Ammon's horn (tissue), 1 donor: ENCODE results near the gene SNAPC5.
"Not testable (repeated sequence)": the region's sequence is repeated elsewhere in the genome, so short reads cannot be mapped to it uniquely, and the experiment has no call there.

Experiments used
- DNase-seq: peaks from one replicate; pipeline ENCODE4 v3.0.0-alpha.2; 2016; ENCODE audit warnings: low spot score

Gene SNAPC5, protein sequence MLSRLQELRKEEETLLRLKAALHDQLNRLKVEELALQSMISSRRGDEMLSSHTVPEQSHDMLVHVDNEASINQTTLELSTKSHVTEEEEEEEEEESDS

DNA sequence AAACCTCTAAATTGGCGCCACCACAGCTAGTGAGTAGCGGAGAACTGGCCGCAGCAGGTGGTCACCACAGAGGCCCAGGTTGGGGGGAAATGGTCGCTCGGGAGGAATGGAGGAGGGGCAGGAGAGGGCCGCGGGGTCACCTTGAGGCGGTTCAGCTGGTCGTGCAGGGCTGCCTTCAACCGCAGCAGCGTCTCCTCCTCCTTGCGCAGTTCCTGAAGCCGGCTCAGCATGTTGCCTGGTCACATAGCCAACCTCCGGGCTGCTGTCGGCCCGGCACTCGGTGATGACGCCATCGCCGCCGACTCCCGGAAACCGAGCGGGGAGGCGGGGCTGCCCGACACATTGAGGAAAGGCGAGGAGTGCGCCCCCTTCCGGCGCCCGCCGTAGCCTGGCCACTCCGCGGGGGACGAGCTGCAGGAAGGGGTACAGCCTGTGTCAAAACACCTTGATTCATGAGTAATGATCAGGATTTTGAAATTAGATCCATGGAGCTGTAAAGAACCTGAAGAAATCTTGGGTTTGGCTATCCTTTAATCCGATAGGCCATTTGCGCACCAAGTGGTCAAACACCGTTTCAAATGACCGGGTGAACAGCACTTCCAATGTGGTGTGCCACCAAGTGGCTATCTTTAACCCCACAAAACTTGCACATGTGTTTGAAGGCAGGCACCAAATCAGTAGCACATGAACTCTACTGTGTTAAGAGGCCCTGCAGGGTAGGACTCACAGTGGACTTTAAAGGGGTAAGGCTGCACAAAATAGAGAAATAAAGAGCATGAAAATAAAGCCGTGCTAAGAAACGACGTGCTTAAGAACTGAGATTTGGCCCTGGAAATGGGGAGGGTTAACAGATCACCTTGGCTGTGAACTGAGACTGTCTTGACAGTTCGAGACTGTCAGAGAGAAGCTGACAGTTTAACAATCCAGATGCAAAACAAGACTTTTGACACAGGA is at the start of gene SNAPC5:
TSS of gene SNAPC5 (minus strand) at position 261 of the 954 bp plus-strand sequence. CDS start at position 230, 31 bp downstream.
- DNase-seq = peak; percentile 94

DNA sequence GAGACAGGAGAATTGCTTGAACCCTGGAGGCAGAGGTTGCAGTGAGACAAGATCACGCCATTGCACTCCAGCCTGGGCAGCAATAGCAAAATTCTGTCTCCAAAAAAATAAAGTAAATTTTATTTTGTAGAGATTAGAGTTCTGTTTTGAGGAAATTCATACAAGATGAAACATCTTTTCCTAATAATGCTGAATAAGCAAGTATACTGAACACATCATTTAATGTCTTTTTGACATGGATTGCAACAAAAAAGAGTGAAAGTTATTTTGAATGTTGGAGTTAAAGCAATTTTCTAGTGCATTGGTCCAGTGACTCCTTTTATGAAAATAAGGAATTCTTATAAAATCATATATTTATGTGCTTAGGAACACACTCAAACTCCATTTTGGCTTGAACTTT is 47.7 kb upstream of the SNAPC5 start:
- DNase-seq = no peak

DNA sequence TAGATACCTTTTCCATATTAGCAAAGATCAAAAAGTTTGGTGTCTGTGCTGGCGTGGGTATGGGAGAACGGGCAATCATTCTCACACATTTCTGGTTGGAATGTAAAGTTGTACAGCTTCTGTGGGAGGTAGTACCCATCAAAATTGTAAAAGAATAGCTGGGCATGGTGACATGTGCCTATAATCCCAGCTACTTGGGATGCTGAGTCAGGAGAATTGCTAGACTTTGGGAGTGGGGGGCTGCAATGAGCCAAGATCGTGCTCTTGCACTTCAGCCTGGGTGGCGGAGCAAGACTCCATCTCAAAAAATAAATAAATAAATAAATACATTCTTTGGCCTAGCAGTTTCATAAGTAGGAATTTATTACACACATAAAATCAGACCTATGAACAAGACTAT is 45.3 kb upstream of the SNAPC5 start:
- DNase-seq = no peak

DNA sequence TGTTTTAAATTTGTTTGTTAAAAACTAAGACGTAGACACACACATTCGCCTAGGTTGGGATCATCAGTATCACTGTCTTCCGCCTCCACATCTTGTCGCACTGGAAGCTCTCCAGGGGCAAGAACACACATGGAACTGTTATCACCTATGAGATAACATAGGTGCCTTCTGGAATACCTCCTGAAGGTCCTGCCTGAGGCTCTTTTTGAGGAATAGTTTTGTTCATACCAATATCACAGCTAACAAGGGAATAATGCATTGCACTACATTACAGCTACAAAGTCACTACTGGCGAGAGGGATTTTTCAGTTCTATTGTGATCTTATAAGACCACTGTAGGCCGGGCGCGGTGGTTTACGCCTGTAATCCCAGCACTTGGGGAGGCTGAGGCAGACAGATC is 37.5 kb upstream of the SNAPC5 start:
- no peak for DNase-seq

DNA sequence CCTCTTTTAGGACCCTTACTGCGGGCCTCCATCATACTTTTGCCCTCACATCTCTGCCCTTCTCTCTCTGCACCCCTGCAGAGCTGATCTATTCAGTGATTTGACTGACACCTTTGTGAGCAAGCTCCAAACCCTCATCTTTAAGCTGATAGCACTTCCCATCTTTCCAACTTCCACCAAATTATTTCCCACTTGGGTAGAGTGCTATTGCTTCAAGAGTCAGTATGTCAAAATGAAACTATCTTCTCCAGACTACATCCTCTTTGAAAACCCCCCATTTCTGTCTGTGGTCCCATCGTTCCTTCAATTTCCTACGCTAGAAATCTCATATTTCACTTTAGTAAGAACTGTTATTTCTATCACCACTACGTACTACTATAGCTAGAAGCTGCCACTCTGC is 27.3 kb upstream of the SNAPC5 start:
- DNase-seq = peak; percentile 6

DNA sequence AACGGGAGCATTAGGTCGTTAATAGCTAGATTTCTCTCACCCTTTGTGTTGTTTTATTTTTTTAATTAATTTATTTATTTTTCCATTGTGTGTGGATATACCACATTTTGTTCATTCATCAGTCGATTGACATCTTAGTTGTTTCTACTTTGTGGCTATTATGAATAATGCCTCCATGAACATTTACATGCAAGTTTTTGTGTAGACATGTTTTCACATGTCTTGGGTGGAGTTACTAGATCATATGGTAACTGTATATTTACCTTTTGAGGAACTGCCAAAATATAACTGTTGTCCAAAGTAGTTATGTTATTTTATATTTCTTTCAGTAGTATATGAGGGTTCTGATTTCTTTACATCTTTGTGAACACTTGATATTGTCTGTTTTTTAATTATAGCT is 26.4 kb upstream of the SNAPC5 start:
- DNase-seq = no peak

DNA sequence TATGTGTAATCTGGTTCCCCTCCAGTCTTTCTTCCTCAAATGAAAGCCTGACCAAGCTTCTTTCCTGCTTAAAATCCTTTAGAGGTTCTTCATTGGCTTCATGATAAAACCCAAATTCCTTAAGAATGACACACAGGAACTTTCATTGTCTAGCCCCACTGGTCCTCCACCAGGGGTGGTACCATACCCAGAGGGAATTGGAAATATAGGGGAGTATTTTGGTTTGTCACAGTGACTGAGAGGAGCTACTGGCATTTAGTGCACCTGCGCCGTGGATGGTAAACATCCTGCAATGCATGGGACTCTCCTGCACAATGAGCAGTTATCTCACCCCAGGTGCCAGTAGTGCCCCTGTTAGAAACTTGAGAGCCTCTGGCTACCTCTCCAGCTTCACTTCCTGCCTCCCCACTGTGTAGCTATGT is 18.4 kb upstream of the SNAPC5 start:
- DNase-seq = no peak

DNA sequence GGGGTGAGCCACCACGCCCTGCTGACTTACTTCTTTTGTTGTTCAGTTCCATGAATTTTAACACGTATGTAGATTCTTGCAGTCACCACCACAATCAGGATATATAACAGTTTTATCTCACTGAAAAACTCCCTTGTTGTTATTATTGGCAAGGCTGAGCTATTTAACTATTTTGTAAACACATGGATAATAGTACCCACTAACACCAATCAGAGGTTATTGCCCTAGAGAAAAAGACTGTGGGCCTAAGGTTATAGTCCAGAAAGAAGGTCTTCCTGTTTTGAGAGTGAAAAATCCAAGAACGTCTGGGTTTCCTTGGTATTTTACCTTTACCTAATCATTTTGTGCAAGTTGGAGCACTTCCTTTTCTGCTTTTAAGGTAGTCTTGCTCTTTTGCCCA is 17.0 kb upstream of the SNAPC5 start:
- no peak for DNase-seq

DNA sequence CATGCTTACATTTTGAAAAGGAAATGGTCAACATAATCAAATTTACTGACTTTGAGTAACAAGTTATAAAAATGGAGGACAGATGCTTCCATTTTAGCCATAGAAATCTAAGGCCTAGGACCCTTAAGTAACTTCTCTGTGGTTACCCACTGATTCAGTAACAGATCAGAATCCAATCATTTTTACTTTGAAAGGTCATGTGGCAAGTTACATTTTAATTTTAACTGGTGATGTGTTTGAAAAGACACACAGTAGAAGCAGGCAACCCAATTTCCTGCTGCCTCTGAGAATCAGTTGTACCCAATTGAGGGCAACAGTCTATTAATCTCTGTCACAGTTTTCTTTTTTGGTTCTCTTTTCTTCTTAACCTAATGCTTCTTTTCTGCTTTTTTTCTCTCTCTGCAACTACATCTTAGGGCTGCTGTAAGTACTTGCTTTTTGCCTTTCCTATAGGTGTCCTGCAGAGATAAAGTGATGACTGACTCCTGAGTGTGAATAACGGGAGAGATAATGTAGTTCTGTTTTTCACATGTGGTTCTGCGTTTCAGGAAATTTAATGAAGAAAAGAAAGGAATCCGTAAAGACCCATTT is 10.8 kb upstream of the SNAPC5 start:
- DNase-seq = no peak

DNA sequence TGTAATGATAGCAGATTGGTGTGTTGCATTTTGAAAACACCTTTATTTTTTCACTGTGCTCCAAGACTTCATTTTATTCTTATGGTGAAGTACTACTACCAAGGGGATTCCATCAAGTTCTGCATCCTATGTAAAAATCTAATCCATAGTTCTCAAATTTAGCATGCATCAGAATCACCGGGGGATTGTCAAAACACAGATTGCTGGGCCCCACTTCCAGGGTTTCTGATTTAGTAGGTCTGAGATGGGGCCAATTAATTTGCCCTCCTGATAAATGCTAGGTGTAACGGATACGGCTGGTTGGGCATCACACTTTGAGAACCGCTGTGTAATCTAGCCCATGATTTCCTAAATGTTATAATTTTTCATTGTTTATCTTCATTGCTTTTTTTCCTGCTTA is 8.3 kb upstream of the SNAPC5 start:
- DNase-seq = no peak

DNA sequence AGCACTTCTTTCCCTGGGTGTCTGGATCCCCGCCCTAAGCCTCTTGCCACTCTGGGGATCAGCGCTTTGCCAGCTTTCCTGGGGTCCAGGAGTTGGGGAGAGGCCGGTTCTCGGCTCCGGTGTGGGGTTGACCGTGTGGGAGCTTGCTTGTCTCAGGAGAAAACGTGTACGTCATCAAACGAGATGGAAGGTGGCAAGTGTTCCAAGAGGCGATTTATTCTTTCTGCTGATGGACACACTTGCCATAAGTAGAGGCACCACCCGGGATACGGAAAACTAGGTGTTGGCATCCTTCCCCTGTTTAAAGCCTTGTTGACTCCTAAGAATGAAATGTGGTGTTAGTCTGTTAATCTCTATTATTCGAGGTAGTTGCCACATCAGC is 7.9 kb upstream of the SNAPC5 start:
- no peak for DNase-seq

DNA sequence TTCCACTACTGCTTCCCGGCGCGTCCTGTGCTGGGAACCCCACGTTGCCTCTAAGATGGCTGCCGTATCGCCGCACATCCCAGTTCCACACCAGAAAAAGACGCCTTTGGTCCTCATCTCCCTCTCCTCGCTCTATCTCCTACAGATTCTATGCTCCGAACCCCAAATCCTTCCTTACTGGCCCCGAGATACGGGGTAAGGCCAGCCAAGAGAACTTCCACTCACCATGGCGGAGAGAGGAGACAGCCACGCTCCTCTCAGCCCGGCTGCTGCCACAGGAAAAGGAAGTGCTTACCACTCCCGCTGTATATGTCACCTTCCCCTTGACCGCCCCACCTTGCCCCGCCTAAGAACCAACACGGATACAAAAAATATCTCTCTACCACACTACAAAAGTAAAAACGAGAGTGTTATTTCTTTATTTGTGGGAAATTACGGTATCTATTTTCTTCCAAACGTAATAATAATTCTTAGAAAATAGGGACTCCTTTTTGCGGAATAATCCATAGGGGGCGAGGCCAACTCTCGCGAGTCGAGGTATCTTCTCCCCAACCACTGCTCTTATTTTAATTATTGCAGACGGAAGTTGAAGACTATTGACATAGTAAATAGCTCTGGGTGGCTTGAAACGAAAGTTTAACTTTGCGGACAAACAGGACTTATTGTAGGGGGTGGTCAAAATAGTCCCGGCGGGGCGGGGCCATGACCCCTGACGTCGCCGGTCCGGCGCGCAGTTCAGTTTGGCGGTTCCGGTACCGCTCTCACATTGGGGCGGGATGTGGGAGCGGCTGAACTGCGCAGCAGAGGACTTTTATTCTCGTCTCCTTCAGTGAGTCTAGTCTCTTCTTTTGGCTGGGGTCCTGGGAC is 7.2 kb upstream of the SNAPC5 start, which contains the start of the genes RPL4 and ZWILCH:
TSS of gene RPL4 (minus strand) at position 293 of the 867 bp plus-strand sequence. CDS start at position 228, 65 bp downstream.
TSS of gene ZWILCH (plus strand) at position 764 of the 867 bp plus-strand sequence. CDS start at position 777, 13 bp downstream.
- peak; percentile 83 for DNase-seq

DNA sequence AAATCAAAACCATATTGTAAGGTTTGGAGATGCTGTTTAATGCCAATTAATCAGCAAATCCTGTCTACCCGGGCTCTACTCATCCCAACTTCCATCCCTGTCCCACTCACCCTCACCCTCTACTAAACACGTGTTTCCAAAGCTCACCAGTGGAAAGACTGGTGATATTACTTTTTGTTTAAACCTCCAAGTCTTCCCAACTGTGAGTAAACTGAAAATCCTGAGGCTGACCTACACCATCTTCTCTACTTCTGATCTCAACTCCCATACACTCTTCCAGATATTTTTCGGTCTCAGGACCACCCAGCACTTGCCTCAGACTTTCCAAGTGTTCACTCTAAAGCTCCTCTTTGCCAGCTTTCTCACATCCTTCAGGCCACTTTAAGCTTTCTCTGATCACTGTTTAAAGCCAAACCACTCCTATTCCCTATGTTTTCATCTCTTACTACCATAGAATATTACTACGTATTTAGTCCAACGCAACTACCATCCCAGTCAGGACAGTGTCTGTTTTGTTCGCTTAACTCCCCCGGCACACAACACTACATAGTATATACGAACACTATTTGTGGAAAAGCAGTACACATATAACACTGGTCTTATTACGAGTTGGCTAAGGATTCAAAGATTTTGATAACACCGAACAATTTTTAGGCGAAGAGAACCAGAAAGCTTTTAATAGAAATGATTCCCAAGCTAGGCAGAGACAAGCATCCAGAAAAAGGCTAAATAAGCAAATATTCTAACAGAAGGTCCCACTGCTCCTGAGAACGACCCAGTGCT is 6.4 kb upstream of the SNAPC5 start:
- no peak for DNase-seq

DNA sequence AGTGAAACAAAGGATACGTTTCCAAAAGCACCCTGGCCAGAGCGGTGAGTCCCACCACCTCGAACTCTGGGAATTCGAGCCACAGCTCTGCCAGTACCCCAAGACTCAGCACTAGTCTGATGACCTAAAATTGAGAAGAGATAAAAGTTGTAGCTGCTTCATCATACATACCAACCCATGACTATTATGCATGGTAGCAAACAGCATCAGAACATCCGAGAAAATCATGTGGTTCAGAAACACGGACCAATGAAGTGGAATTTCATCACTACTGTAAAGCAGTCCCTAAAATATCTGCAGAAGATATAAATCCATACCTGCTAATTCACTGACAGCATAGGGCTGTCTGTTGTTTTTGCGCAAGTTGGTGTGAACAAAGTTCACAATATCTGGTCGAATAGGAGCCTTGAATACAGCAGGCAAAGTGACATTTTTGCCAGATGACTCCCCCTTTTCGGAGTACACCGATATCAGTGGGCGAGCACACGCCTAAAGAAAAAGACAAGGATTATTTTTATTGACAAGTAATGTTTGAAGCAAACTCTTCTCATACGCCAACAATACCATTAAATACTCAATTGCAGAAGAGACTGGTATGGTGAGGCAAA is 5.6 kb upstream of the SNAPC5 start:
- DNase-seq = not testable (repeated sequence)

DNA sequence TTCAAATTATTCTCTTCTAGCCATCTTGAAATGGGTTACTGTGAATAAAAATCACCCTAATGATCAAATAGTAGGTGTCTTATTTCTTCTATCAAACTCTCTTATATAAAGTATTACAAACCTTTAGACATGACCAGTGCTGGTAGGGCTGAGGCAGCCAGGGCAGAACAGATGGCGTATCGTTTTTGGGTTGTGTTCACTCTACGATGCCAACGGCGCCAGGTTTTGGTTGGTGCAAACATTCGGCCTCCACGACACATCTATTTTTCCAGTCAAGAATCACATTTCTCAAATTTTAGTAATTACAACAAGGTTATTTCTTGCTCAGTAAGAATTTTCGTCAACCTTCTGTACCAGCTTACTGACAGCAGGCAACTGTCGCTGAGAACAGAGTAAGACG is 4.9 kb upstream of the SNAPC5 start:
- DNase-seq = no peak

DNA sequence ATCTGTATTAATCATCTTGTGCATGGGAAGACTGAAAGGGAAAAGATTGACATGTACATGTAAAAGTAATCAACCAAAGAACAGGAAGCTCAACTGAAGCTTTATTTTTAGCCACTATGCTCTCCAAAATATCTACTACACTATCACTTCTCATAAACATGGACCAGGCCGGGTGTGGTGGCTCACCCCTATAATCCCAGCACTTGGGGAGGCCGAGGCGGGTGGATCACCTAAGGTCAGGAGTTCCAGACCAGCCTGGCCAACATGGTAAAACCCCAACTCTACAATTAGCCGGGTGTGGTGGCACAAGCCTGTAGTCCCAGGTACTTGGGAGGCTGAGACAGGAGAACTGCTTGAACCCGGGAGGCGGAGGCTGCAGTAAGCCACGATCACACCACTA is 2.8 kb upstream of the SNAPC5 start:
- not testable (repeated sequence) for DNase-seq

DNA sequence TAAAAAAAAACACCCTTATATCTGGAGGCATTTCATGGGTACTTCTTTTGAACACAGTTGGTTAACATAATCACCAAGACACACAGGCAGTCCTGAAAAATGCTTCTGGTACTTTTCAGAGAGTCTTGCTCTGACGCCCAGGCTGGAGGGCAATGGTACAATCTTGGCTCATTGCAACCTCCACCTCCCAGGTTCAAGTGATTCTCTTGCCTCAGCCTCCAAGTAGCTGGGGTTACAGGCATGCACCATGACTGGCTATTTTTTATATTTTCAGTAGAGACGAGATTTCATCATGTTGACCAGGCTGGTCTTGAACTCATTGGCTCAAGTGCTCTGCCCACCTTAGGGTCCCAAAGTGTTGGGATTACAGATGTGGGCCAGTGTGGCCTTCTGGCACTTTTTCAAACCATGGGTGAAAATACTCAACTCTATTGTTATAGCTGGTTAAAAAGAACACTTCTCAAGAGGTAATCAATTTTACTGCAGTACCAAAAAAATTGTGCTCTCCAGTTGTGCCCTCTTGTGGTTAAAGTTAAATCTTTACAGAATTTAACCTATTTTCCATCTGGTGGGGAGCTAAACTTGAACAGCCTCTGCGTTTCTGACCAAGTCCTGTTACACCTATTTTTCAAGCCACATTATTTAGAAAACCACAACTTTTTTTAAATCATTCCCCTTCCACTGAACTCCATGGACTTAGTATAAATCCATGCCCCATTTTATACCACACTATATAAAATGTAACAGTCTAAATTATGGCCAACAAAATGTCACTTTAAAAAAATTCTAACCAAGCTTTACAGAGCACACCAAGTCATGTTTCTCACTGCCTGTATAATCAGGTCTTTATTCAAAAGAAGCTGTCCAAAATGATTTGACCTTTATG is 1.2 kb upstream of the SNAPC5 start:
- DNase-seq = no peak

DNA sequence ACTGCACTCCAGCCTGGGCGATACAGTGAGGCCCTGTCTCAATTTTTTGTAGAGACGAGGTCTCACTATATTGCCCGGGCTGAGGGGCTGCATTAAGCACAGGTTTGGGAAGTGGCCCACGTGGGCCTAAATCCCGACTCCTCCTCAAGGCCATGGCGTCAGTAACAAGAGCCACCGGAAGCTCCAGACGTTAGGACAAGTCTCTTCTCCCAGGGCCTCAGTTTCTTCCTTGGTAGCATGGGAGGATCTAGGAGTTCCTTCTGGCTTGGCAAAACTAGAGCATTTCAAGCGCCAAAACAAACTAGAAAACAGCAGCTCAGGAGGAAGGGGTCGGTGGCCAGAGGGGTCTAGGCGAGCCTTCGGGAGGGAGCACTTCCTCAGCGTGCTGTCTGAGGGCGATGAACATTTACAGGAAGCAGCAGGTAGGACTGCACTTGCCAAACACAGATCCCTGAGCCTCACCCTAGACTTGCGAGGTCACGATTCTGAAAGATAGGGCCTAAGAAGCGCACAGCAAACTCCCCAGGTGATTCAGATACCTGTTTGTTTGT is 536 bp downstream of the SNAPC5 start:
- DNase-seq = no peak

DNA sequence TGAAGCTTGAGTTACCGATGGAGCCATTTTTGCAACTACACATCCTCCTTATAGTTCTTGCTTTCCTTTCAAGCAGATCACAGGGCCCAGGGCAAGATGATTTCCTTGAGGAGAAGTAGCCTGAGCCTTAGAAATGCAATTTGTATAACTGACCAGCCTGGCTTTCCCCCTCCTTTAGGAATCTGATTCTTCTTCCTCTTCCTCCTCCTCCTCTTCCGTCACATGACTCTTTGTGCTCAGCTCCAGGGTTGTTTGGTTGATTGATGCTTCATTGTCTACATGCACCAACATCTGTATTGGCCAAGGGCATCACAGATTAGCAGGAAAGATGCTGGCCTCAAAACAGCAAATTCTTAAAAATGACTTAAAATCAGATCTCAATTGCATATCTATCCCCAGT is 3.3 kb downstream of the SNAPC5 start:
- DNase-seq = no peak
